ENCODE results near the gene SLC6A12.

- TF ChIP-seq POLR2A (IDR thresholded peaks at IDR 0.05; ENCODE audit: low read depth, low read length): no peak
- no peak for TF ChIP-seq TAF1 (IDR thresholded peaks at IDR 0.05; ENCODE audit: borderline replicate concordance, low read depth, low read length)
Observed at GRCh38 chr12:242496-242895, 28.5 kb upstream of the SLC6A12 start.

Data from GM12892 (cell line).